GM21367 (cell line): ENCODE results near the gene MKS1.

Experiments used
- ATAC-seq: cut with Tn5 transposase; IDR thresholded peaks from one replicate; pipeline ENCODE4 v1.9.1; 2021; ENCODE audit not compliant: unreplicated experiment

MKS1 gene

GRCh38 chr17:58219007-58219788 lies at the start of gene MKS1:
TSS of gene MKS1 (minus strand) at chr17:58219255. CDS start at chr17:58219230, 25 bp downstream.
- ATAC-seq = peak; percentile 85

DNA sequence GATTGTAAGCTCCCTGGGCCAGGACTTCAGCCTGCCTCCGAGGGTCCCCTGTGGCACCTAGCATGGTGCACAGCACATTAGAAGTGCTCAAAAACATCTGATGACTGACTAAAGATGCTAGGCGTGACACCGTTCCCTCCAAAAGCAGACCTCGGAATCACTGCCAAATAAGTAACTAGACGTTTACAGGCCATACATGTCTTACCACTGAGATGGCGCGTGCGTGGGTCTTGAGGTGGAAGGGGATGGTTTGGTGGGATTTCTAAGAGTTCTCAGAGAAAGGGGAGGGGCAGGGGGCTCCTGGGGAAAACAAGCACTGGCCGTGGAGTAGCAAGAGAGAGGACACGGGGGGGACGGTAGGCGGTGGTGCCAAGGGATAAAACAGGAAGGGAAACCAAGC lies 49.3 kb upstream of the MKS1 start:
- ATAC-seq = no peak

DNA sequence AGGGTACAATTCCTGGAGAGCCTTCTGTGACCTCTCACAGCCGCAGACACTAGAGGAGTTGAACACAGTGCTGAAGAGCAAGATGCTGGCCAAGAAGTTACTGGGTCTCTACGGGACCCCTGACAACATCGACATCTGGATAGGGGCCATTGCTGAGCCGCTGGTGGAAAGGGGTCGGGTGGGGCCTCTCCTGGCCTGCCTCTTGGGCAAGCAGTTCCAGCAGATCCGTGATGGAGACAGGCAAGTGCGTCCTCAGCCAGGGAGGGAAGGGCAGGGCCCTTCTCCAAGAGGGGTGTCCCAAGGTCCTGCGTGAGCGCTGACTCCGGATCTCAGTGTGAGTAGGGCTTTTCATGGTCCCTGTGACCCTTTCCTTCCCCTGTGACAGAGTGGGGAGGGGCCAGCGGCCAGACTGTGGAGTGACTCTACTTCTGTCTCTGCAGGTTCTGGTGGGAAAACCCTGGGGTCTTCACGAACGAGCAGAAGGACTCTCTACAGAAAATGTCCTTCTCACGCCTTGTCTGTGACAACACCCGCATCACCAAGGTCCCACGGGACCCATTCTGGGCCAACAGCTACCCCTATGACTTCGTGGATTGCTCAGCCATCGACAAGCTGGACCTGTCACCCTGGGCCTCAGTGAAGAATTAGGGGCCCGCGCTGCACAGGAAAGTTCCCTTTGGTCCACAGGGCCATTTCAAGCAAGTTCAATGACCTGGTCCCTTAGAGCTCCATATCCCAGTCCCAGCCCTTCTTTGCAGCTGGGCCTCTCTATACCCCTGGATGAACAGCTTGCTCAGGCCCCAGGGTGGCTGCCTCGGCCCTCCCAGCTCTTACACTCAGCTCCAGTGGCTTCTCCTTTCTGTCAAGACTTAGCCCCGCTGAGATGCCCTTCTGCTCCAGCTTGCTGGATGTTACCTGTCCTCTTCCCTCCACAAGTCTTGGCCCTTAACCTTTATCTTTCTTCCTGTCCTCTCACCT lies 48.6 kb upstream of the MKS1 start:
- no peak for ATAC-seq

GRCh38 chr17:58265902-58266875 lies 47.1 kb upstream of the MKS1 start:
- no peak for ATAC-seq

- no peak for ATAC-seq
Observed at GRCh38 chr17:58265271-58265670, 46.2 kb upstream of the MKS1 start.

DNA sequence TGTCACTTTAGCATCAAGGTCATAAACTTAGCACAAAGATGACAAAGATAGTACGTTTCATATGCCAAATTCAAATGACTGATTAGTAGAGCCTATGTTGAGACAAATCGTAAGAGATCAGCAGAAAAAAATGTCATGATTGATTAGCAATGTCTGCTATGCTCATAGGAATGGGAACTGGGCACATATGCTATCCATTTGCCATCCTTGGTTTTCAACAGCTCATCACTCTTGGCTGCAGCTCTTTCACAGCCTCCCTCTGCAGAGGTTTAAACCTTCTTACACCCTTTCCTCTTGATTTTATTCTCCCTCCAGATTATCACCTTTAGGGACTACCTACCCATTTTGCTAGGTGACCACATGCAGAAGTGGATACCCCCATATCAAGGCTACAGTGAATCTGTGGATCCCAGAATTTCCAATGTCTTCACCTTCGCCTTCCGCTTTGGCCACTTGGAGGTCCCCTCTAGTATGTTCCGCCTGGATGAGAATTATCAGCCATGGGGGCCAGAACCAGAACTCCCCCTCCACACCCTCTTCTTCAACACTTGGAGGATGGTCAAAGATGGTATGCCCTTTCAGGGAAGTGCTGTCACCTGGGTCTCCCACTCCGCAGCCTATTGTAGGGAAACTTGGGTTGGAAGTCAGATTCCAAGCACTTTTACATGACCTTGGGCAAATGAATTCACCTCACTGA lies 45.5 kb upstream of the MKS1 start:
- no peak for ATAC-seq

DNA sequence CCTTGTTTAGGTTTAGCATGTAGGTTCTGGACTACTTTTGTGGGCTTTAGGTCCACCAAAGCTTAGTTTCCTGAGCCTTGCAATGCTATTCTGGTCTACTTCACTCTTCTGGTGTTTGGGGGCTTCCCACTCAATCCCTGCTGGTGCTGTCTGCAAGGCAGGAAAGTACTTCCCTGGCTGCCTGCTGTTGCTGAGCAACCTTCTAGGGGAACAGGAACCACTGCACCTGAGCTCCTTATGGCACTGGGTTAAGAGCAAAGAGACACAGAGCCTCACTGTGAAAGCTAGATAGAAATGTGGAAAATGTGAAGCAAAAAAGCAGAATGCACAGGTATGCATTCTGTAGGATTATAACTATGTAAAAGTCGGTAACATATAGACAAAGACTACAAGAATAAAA lies 44.7 kb upstream of the MKS1 start:
- no peak for ATAC-seq

DNA sequence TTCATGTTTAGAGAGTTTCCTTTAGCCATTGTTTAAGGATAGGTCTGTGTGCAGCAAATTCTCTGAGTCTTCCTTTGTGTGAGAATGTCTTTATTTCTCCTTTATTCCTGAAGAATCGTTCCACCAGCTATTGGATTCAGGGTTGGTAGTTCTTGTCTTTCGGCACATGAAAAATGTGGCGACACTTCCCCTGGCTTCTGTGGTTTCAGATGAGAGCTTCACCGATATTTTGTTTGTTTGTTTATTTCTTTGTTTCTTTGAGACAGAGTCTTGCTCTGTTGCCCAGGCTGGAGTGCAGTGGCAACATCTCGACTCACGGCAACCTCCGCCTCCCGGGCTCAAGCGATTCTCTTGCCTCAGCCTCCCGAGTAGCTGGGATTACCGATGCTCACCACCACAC lies 43.1 kb upstream of the MKS1 start:
- ATAC-seq = no peak

GRCh38 chr17:58254803-58255202 lies 35.7 kb upstream of the MKS1 start:
- ATAC-seq = no peak

DNA sequence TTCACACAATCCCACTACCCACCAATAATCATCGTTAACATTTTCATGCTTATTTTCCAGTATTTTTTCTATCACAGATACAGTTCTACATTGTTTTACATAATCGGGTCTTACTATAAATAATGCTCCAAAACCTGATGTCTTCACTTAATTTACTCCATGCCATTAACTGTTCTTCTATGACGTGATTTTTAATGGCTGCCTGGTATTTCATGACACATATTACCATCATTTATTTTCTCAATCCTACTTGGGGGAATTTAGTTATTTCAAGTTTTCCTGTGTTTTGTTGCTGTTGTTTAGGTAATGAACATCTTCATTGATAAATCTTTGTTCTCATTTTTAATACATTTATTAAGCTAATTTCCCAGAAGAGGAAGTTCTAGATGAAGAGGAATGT lies 34.0 kb upstream of the MKS1 start:
- no peak for ATAC-seq

- ATAC-seq = no peak
Observed at GRCh38 chr17:58252141-58252540, 33.1 kb upstream of the MKS1 start.

DNA sequence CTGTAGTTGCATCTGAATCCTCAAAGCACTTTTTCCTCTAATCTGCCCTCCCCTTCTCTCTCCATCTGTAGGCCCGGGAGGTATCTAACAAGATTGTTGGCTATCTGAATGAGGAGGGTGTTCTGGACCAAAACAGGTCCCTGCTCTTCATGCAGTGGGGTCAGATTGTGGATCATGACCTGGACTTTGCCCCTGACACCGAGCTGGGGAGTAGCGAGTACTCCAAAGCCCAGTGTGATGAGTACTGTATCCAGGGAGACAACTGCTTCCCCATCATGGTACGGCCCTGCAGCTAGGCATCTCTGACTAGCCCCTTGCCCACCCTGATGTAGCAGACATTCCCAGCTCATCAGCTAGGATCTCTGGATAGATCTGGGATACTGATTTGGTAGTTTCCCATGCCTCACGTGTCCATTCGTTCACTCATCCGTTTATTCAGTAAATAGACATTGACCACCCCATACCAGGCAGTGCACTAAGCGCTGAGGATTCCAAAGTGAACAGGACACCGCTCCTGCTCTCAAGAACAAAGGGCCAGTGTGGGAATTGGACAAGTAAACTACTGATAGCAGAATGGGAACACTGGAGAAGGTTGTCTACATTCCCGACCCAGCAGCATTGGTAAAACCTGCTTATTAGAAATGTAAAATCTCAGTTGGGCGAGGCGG lies 31.4 kb upstream of the MKS1 start:
- ATAC-seq = no peak

DNA sequence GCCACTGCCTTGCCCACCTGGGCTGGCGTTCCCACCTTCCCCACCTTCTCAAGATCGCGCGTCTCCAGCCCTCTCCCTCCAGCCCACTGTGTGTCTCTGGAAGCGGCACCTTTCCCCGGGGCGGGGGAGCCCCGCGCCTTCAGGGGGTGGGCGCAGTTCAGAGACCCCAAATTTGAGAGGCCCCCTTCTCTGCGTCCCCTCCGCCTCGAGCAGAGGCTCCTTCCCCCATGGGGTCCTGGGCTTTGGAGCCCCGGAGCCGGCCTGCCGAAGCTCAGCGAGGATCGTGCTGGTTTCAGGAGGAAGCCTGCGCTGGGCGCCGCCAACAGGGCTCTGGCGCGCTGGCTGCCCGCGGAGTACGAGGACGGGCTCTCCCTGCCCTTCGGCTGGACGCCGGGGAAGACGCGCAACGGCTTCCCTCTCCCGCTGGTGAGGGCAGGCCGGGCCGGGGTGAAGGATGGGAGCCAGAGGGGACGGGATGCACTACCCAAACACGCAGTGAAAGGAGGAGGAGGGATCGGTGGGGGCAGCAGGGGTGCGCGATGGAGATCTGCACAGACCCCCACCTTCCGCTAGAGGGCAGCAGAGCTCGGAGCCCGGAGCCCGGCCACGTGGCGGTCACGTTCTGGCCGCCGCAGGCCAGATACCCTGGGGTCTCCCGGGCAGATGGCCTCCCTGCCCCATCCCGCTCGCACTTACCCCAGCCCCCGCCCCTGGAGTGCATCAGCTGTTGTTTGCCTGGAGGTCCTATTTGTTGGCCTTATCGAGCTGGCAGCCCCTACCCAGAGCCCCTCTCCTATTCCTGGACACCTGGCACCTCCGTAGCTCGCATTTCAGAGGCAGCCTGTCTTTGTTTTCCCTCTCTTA lies 30.4 kb upstream of the MKS1 start:
- peak; percentile 58 for ATAC-seq

- ATAC-seq = no peak
Observed at GRCh38 chr17:58248955-58249269, 29.9 kb upstream of the MKS1 start.

DNA sequence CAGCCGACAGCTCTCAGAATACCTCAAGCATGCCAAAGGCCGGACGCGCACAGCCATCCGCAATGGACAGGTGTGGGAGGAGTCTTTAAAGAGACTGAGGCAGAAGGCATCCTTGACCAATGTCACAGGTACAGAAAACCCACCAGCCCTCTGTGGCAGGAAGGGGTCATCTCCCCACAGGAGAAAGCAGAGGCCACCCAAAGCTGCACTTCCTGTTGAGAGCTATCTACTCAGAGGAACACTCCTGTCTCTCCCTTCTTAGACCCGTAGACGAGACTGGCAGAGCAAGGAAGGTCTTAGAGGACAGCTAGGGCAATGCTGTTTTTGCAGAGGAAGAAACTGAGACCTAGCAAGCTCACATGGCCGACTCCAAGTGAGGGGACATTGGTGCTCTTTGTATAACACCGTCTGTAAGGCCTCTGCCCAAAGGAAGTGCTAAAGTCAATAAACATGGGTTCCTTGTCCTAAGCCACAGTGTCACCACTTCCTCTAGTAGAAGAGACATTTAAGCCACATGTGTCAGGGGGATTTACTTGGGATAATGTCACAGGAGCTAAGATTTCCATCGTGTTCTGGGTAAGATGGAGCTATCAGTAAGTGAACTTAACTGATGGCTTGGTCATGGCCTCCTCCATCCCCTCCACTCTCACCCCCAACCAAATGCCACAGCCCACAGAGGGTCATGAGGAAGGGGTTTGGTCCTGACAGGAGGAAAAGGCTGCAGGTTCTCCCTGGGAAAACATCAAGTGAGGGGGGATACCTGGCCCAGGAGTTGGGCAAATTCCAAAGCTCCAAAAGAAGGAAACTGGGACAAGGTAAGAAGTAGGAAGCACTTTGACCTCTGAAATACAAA lies 28.7 kb upstream of the MKS1 start:
- no peak for ATAC-seq

- no peak for ATAC-seq
Observed at GRCh38 chr17:58246781-58247180, 27.7 kb upstream of the MKS1 start.

DNA sequence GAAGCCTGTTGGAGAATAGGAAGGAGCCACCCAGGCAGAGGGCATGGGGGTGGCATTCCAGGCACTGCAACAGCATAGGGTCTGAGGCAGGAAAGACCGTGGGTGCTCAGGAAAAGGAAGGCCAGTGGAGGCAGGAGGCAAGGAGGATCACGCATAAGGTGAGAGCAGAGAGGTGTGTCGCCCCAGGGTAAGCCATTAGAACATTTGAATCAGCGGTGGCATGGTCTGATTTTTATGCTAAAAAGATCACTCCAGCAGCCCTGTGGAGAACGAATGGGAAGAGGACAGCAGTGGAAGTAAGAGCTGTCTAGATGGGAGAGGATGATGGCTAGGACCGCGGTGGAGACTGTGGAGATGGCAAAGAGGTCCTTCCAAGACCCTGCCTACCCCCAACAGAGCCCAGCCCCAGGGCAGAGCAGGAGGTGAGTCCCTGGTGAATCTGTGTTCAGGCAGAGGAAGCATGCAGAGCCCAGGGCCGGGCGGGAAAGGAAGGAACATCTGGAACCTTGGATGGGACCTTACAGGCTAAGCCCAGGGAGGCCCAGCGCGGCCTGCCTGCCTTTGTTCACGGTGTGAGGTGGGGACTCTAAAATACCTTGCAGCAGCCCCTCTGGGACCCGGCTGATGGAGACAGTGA lies 27.2 kb upstream of the MKS1 start:
- ATAC-seq = no peak
